HTERT RPE-1 (cell line): Measurements from ENCODE around the gene VPS25.
"Not testable (repeated sequence)": the region's sequence is repeated elsewhere in the genome, so short reads cannot be mapped to it uniquely, and the experiment has no call there.

Source experiments
- in situ Hi-C: fragments of 300-500 bp; cut with MboI; formaldehyde crosslinking; loops from 4 replicates; pipeline ENCODE4 v1.14.3; 2020; ENCODE audit warnings: low sequenced_read_pairs

Gene VPS25

DNA sequence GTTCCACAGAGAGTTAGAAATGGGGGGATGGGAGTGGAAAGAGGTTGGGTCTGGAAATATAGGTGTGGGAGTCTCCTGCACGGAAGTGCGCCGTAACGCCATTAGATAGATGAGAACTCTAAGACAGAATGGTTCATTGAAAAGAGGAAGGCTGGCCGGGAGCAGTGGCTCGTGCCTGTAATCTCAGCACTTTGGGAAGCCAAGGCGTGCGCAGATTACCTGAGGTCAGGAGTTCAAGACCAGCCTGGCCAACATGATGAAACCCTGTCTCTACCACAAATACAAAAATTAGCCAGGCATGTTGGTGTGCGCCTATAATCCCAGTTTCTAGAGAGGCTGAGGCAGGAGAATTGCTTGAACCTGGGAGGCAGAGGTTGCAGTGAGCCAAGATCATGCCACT is 5.2 kb upstream of the VPS25 start:
- in situ Hi-C loops = not testable (repeated sequence)

DNA sequence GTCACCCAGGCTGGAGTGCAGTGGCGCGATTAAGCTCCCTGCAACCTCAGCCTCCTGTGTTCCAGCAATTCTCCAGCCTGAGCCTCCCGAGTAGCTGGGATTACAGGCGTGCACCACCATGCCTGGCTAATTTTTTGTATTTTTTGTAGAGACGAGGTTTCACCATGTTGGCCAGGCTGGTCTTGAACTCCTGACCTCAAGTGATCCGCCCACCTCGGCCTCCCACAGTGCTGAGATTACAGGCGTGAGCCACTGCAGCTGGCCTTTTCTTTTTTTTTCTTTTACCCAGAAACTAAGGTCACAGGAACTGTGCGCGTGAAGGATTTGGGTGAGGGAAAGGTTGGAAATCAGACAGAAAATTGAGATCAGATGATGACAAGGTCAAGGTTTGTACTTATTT is 3.3 kb upstream of the VPS25 start:
- in situ Hi-C loops = not testable (repeated sequence)

DNA sequence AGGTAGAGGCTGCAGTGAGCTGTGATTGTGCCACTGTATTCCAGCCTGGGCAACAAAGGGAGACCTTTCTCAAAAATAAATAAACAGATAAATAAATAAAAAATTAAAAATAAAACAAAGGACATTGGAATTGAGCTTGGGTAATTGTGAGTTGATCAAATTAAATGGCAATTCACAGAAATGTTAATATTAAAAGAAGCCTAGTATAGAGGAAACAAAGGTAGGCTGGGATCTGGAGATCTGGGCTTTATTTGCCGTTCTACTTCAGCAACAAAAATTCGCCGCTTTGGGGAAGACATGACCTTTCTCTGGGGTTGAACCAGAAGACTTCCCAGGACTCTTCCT is 332 bp upstream of the VPS25 start:
- in situ Hi-C loops = no loop called here

DNA sequence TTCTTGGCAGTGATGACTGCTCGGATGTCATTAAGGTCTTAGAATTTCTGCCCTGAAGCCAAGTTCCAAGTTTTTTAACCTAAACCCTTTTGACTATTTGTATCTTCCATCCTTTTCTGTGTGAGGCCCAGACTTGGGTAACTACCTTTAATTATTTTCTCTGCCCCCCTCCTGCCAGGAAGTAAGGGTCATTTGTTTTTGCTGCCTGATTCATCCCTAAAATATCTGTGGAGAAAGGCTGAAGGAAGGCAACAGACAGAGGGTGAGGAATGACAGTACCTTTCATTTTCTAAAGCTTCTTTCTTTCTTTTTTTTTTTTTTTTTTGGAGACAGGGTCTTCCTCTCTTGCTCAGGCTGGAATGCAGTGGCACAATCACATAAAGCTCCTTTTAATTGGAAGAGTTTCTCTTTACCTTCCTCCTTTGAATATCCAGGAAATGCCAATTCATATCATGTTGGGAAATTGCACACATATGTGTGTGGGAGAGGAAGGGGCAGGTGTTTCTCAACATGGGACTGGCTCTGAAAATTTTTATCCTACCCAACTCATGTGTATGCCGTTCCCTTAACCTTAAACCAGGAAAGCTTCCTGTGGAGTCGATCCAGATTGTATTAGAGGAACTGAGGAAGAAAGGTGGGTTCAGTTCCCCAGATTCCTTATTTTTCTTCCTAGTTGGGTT is 957 bp downstream of the VPS25 start:
- in situ Hi-C loops = no loop called here

DNA sequence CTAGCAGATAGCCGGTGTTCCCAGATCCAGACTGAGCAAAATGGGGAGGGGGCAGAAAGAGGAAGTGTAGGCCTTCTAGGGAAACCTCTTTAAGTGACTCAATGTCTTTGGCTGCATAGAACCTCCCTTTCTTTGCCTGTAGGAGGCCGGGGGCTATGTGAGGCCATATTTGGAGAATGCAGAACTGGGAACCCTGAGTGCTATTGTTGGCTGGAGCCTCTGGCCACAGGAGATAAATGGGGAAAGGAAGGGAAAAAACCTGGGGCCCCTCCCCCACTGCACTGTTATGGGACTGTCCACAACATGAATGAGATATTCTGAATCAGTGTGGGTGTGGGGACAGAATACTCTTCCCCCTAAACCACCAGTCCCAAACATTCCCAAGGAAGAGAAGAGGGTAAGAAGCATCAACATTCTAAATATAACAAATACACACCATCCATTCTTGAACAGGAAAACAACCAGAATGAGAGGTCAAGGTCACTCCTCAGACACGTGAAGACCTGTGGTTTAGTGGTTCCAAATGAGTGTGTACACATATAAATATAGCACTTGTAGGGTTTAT is 2.4 kb downstream of the VPS25 start:
- in situ Hi-C loops = no loop called here

DNA sequence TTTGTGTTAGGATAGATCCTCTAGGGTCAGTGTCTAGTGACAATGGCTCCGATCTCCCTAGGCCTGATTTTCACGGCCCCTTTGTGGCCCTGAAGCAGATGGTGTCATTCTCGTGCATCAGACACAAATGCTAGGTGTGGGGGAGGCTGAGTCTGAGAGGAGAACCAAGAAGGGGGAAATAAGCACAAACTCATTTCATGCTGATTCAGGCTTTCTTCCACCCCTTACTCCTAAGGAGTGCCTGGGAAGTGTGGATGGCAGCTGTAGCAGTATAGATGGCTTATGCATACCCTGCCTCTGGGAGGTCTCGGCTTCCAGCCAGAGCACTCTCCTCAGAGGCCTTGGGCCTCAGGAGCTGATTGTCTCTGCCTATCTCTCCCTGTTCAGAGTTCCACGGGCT is 5.3 kb downstream of the VPS25 start:
- in situ Hi-C loops = no loop called here

DNA sequence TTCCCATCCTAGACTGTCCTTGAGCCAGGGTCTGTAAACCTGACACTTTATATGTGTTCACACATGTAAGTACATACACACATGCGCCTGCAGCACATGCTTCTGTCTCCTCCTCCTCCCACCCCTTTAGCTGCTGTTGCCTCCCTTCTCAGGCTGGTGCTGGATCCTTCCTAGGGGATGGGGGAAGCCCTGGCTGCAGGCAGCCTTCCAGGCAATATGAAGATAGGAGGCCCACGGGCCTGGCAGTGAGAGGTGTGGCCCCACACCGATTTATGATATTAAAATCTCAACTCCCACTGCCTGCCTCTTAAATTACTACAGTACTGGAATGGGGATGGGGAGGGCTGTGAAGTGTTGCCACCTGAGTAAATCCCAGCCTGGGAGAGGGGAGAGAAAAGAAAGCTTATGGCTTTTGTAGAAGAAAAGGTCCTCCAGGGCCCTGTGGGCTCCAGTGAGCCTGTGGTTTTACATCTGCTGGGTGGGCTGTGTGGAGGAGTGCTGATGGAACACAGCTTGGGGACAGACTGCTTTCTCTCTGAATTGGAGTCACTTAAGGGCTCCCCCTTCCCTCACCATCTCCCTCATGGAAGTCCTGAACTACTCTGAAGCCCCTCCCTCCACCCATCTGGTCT is 6.2 kb downstream of the VPS25 start:
- in situ Hi-C loops = no loop called here

DNA sequence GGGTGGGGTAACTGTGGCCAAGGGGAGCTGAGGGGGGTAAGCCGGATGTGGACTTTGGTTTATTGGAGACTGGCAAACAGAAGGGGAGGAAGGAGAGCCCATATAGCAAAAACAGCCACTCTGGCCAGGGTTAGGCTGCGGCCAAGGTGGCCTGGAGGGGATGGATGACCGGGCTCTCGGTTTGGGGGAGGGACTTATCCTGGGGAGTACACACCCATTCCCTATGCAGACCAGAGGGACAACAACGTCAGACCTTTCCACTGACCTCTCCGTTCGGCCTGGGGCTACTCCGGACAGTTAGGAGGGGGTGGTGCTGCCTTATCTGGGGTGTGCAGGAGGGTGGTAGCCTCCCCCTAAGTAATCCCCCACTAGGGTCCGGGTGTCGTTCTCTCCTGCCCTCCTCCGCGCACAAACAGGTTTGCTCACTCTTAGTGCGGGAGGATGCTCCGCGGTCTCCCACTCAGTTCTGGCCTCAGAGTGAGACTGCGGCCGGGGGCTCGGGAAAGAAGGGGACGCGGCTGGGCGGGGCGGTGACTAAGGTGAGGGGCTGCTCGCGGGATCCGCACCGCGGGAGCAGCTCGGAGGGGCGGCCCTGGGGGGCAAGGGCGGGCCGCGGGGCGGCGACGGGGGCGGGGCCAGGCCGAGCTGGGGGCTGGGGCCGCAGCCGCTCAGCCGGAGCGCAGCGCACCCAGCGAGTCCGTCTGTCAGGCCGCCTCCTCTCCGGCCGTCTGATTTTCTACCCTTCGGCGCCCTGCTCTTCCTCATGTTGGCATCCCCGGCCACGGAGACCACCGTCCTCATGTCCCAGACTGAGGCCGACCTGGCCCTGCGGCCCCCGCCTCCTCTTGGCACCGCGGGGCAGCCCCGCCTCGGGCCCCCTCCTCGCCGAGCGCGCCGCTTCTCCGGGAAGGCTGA is 6.9 kb downstream of the VPS25 start, which contains the start of gene WNK4:
WNK4 (plus strand) TSS at position 675 of the 915 bp plus-strand sequence; CDS start at position 764, 89 bp downstream.
- in situ Hi-C loops = no loop called here

DNA sequence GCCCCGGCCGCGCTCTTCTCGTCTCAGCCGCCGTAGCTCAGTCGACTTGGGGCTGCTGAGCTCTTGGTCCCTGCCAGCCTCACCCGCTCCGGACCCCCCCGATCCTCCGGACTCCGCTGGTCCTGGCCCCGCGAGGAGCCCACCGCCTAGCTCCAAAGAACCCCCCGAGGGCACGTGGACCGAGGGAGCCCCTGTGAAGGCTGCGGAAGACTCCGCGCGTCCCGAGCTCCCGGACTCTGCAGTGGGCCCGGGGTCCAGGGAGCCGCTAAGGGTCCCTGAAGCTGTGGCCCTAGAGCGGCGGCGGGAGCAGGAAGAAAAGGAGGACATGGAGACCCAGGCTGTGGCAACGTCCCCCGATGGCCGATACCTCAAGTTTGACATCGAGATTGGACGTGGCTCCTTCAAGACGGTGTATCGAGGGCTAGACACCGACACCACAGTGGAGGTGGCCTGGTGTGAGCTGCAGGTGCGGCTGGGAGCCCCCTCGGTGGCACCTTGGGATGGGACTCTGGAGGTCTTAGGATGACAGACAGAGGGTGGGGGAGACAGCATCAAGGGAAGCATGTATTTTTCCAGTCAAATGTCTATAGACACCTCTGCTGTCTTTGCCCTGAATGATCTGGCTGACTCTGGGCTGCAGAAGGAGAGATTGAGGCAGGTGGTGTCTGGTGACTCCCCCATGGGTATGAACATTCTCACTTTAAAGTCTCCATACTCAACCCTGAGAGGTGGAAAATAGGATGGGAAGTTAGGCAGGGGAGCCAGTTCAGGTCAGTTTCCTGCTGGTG is 7.8 kb downstream of the VPS25 start:
- in situ Hi-C loops = no loop called here

DNA sequence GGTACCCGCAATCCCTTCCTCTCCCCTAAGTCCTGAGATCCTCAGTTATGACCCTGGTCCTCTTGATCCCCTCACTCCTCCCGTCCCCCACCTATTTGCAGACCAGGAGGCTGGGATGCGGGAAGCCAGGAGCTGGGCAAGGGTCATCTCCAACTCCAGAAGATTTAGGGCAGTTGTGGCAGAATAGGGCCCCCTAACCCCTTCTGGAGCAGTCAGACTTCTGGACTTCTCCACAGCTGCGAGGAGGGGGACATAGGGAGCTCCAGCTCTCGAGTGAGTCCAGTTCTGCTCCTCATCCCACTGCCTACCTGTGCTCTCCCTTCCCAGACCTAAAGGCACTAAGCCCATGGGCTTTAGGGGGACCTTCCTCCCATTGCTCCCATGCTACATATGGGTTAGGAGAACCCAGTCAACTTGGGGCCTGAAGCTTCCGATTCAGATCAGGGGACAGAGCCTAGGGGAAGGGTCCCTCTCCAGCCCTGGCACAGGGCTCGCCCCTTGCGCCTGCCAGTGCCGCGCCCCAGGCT is 8.5 kb downstream of the VPS25 start:
- in situ Hi-C loops = no loop called here

DNA sequence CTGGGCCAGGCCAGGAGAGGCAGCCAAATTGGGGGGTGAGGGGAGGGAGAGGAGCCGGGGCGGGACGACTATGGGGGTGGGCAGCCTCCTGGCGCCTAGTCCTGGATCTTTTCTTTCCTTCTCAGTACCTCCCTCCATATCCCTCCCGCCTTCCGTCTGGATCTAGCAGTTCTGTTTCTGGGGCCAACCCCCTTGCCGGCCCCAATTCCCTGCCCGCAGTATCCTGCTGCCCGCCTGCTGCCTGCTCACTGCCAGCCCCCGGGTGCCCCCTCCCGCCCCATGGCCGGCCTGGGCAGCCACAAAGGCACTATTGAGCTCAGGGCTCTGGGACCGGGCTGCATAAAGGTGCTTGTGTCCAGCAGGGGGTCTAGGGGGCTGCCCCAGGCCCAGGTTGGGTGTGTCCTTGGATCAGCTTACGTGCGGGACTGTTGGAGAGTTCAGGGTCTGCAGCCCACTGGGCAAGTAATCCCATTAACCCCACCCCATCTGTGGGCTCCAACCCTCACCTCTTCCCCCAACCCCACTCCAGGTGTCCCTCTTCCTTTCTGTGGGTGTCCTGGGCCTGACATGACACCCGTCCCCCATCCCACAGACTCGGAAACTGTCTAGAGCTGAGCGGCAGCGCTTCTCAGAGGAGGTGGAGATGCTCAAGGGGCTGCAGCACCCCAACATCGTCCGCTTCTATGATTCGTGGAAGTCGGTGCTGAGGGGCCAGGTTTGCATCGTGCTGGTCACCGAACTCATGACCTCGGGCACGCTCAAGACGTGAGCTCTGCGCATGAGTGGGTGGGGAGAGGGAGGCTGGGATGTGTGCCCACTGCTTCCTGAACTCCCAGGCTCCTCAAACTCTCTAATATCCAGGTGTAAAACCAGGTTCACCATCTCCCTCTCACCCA is 9.2 kb downstream of the VPS25 start:
- in situ Hi-C loops = no loop called here

DNA sequence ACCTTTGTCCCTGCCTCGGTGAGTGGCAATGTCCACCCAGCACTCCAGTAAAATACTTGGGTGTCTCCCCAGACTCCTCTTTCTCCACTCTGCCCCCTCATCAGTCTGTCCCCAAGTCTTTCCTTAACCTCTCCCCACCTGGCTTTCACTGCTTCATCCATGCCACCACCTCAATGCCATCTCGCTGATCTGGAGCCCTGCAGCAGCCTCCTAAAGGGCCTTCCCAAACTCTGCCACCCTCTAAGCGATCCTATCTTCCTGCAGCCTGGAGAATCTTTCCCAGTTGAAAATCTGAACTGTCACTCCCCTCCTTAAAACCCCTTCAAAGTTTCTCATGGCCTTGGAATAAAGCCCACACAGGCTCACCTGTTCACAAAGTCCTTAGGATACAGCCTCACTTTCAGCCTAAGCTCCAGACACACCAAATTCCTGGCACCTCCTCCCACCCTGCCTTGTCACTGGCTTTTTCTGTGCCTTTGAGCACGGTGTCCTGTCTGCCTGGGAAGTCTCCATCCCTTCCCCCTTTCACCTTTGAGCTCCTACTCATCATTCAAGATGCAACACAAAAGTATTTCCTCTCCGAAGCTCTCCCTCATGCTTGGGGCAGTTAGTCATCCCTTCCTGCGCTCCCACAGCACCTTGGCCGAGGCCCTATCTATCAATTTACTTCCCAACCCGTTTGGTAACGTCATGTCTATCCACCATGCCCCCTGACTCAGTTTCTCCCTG is 10.0 kb downstream of the VPS25 start:
- in situ Hi-C loops = no loop called here

DNA sequence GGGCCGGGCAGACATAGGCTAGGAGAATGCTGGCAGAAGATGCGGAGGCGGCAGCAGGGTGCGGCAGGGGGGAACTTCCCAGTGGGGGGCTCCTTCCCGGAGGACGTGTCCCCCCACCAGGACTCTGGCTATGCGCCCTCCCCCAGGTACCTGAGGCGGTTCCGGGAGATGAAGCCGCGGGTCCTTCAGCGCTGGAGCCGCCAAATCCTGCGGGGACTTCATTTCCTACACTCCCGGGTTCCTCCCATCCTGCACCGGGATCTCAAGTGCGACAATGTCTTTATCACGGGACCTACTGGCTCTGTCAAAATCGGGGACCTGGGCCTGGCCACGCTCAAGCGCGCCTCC is 10.5 kb downstream of the VPS25 start:
- in situ Hi-C loops = no loop called here

DNA sequence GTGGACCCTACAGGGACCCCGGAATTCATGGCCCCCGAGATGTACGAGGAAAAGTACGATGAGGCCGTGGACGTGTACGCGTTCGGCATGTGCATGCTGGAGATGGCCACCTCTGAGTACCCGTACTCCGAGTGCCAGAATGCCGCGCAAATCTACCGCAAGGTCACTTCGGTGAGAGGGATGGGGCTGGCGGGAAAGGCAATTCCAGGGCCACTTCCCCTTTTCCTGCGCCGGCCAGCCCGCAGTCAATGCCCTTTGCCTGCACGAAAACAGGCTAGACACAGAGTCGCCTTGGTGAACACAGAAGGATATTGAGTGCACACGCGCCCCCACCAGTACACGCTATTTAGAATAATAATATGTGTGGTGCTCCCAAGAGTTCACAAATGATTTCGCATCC is 11.2 kb downstream of the VPS25 start:
- in situ Hi-C loops = no loop called here

DNA sequence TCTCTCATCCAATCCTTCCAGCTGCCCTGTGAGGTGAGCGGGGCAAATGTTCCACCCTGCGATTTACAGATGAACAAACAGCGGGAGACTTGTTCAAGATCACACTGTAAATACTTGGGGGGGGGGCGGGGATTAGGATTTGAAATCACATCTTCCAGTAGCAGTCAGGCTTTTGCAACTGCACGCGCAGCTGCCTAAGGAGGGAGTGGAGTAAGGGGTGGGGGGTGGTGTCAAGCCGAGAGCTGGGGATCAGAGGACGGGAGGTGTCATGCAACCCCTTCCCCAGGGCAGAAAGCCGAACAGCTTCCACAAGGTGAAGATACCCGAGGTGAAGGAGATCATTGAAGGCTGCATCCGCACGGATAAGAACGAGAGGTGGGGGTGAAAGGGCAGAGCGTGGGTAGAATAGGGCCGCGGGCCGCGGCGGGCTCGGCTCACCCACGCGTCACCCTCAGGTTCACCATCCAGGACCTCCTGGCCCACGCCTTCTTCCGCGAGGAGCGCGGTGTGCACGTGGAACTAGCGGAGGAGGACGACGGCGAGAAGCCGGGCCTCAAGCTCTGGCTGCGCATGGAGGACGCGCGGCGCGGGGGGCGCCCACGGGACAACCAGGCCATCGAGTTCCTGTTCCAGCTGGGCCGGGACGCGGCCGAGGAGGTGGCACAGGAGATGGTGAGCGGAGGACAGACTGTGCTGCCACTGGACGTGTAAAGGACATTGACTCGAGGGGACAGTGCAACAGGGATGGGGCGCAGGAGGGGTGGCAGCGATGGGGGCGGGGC is 11.8 kb downstream of the VPS25 start:
- in situ Hi-C loops = no loop called here

DNA sequence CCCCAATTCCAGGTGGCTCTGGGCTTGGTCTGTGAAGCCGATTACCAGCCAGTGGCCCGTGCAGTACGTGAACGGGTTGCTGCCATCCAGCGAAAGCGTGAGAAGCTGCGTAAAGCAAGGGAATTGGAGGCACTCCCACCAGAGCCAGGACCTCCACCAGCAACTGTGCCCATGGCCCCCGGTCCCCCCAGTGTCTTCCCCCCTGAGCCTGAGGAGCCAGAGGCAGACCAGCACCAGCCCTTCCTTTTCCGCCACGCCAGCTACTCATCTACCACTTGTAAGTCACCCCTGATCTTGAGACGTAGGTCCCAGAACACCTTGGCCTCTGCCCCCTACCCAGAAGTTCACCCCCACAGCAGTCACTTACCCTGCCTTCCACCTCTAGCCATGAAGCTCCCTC is 14.0 kb downstream of the VPS25 start:
- in situ Hi-C loops = no loop called here

DNA sequence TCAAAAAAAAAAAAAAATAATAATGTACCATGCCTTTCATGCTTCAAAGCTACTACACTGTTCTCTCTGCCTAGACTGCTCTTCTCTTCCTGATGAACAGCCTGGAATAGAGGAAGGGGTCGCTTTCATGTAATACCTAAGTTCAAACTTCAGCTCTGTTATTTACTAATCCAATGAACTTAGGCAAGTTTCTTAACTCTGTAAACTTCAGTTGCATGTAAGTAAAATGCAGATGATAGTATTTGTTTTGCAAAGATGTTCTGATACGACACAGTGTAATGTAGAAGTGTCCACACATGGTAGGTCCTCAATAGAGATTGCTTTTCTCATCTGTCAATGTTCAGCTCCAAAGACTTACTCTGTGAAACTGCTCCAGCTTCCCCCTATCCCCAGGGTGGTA is 18.7 kb downstream of the VPS25 start:
- in situ Hi-C loops = no loop called here

DNA sequence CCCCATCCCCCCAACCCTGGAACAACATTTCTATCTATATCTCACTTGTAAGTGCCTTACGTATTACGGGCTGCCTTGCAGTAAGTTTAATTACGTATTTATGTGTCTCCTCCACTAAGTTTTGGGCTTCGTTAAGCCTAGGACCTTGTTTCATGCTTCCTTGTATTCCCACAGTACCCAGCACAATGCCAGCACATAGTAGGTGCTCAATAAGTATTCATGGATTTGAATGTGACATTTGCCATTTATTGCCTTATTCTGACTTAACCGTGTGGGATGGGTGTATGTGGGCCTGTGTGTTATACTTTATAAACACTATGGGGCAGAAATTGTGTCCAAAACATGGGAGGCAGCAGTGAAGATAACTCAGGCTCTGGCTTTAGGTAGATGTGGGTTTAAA is 19.3 kb downstream of the VPS25 start:
- in situ Hi-C loops = no loop called here
